Renal pelvis (tissue), 4 donors: Measurements from ENCODE around the gene PSG4. TPM values are rescaled to one million over a fixed set of nuclear protein-coding genes. Genes with fewer than 3 reads are reported as not detected.
"Not testable (repeated sequence)": the region's sequence is repeated elsewhere in the genome, so short reads cannot be mapped to it uniquely, and the experiment has no call there.

ENCODE experiments used
- DNase-seq: peaks from one replicate; pipeline ENCODE4 v3.0.0-alpha.2; 2013
- polyA plus RNA-seq, 3 donors: library from polyadenylated mRNA; unstranded; fragments of 120-200 nt; gene quantifications; one replicate each; pipeline ENCODE4 v1.2.1, GENCODE V29; 2013; ENCODE audit not compliant: insufficient read length in 3 of 3

The PSG4 gene
- polyA plus RNA-seq, 3 donors: not detected

DNA sequence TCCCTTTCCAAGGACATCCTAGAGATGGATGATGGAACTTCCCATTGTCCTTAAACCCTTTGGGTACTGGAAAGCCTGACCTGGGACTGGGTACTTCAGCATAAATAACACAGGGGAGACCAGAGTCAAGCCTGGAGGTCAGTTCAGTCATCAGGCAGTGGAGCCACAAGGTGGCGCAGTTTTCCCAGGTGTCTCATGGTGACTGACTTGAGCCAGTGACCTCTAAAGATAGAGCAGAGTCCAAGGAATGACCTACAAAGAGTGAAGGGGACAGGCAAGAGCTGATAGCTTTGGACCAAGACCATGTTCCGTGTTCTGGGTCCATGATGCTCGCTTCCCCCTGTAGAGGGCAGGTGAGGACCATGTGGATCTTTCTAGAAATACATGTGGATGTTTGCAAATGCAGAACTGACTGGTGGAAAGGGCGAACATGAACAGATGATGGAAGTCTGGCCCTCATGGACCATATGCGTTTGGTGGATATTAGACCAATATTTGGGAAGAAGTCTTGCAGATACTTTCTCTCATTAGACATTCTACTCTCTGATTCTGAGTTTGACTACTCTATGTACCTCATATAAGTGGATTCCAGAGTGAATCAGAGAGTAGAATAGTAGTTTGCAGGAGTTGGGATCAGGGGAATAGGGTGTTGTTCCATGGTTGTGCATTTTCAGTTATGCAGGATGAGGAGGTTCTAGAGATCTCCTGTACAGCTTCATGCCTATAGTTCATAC, 6.6 kb downstream of the PSG4 start:
- not testable (repeated sequence) for DNase-seq

DNA sequence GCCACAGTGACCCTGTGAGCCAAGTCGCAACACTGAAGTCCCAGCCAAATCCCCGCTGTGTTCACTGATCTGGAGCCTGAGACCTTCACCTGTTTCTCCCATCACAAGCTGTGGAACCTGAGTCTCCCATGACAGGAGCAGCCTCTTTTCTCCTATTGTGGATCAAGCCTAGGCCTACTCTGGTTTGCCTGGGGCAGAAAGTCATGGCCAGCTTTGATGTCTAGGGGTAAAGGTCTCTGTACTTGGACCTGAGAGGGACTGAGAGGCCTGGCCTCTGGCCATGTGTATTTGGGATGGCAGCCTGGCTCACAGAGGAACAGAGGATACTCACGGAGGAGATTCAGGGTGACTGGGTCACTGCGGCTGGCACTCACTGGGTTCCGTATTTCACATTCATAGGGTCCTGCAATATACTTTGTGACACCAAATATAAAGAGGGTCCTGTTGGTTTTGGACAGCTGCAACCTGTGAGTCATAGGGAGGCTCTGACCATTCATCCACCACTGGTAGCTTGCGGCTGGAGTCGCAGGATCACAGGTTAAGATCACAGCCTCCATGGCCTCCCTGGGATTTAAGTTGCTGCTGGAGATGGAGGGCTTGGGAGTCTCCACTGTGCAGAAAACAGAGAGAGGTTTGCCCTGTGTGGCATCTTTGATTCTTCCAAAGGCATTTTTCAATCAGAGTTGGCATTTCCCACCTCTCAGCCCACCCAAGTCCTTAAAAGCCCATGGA, 7.6 kb downstream of the PSG4 start:
- not testable (repeated sequence) for DNase-seq

DNA sequence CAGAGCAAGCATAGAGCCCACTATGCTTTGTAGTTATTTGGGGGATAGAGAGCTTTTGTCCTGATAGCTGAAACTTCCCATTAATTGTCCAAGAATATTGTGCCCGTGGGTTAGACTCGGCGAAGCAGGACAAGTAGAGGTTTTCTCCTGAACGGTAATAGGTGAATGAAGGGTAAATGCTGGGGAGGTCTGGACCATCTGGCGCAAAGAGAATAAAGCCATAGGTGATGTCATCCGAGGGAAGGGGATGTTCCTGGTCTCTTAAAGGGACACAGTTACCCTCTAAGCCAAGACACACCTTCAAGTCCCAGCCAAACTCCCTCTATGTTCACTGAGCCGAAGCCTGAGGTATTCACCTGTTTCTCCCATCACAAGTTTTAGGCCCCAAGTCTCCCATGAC, 11.0 kb downstream of the PSG4 start:
- DNase-seq: not testable (repeated sequence)

- not testable (repeated sequence) for DNase-seq
Observed at GRCh38 chr19:43192381-43193155, 12.9 kb downstream of the PSG4 start.

GRCh38 chr19:43188092-43188491, 17.3 kb downstream of the PSG4 start:
- DNase-seq: not testable (repeated sequence)

- not testable (repeated sequence) for DNase-seq
Observed at GRCh38 chr19:43186311-43186935, 19.0 kb downstream of the PSG4 start, which contains the start of gene PSG5. TSS of gene PSG5 (minus strand) at chr19:43186536. CDS start at chr19:43186405, 131 bp downstream.

GRCh38 chr19:43181869-43182771, 23.3 kb downstream of the PSG4 start:
- not testable (repeated sequence) for DNase-seq

DNA sequence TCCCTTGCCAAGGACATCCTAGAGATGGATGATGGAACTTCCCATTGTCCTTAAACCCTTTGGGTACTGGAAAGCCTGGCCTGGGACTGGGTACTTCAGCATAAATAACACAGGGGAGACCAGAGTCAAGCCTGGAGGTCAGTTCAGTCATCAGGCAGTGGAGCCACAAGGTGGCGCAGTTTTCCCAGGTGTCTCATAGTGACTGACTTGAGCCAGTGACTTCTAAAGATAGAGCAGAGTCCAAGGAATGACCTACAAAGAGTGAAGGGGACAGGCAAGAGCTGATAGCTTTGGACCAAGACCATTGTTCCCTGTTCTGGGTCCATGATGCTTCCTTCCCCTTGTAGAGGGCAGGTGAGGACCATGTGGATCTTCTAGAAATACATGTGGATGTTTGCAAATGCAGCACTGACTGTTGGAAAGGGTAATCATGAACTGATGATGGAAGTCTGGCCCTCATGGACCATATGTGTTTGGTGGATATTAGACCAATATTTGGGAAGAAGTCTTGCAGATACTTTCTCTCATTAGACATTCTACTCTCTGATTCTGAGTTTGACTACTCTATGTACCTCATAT, 25.8 kb downstream of the PSG4 start:
- not testable (repeated sequence) for DNase-seq

DNA sequence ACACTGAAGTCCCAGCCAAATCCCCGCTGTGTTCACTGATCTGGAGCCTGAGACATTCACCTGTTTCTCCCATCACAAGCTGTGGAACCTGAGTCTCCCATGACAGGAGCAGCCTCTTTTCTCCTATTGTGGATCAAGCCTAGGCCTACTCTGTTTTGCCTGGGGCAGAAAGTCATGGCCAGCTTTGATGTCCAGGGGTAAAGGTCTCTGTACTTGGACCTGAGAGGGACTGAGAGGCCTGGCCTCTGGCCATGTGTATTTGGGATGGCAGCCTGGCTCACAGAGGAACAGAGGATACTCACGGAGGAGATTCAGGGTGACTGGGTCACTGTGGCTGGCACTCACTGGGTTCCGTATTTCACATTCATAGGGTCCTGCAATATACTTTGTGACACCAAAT, 26.9 kb downstream of the PSG4 start:
- DNase-seq: not testable (repeated sequence)

DNA sequence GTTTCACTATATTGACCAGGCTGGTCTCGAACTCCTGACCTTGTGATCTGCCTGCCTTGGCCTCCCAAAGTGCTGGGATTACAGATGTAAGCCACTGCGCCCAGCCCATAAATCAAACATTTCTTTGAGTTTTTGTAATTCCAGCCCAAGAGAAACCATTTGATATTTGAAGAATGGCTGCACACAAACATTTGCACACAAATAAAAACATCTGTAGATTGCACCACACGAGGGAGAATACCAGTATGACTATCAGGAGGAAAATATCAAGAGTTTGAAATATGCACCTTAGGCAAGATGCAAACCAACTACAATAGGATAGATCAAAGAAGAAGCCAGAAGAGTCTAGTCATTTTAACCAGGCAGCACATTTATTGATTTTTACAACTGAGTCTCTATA, 39.5 kb downstream of the PSG4 start:
- DNase-seq: not testable (repeated sequence)

GRCh38 chr19:43163135-43163534, 42.3 kb downstream of the PSG4 start:
- DNase-seq: not testable (repeated sequence)

DNA sequence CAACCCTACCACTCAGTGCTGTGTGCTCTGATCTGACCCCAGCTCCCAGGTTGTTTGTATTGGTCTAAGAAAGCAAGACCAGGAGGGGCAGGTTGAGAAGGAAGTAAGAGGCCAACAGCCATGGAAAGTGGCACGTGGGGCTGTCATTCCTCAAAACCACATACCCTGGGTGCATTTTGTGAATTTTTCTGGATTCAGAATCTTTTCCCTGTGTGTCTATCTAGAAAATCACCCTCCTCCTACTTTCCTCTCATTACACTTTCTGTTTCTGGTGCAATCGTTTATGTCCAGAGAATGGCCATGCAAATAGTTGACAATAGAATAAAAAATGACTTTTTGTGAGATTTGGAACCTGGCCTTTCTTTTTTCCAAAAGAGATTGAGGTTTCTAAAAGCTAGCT, 43.2 kb downstream of the PSG4 start:
- DNase-seq: not testable (repeated sequence)

GRCh38 chr19:43152214-43152613, 53.2 kb downstream of the PSG4 start:
- DNase-seq: no peak

- DNase-seq: not testable (repeated sequence)
Observed at GRCh38 chr19:43149788-43150187, 55.6 kb downstream of the PSG4 start.

- no peak for DNase-seq
Observed at GRCh38 chr19:43148233-43148632, 57.2 kb downstream of the PSG4 start.

Other genes starting within 250 kb of the PSG4 start
- gene PSG11, start 179.2 kb downstream of the PSG4 start, polyA plus RNA-seq: not detected
- gene PSG2, start 122.9 kb downstream of the PSG4 start, polyA plus RNA-seq: not detected
- gene PSG5, start 19.1 kb downstream of the PSG4 start, polyA plus RNA-seq: not detected
- not detected for gene PSG9, start 63.9 kb upstream of the PSG4 start, polyA plus RNA-seq
- under 1 TPM in 2 of 3 donors, not detected in 1; 0.23 to 0.44 TPM for gene CD177, start 148.0 kb upstream of the PSG4 start, polyA plus RNA-seq
- not detected for gene TEX101, start 209.3 kb upstream of the PSG4 start, polyA plus RNA-seq